OCI-LY3 (cell line): ENCODE results near the gene CEP57L1.

Experiments
- H2AFZ ChIP-seq: fragments of 200-600, 300-600 bp; shearing (Covaris generic); 2 replicates; pipeline ENCODE4 v1.6.0; 2014; ENCODE audit warnings: antibody characterized with exemption, low read depth, low read length
- H3K27ac ChIP-seq: fragments of 200-600, 300-600 bp; sonication (generic); 2 replicates; pipeline ENCODE4 v1.5.1; 2014; ENCODE audit warnings: mild to moderate bottlenecking, low read length, moderate library complexity, mixed read lengths
- H3K27me3 ChIP-seq: fragments of 200-600, 300-600 bp; sonication (generic); 2 replicates; pipeline ENCODE4 v1.6.1; 2014; ENCODE audit warnings: low read depth, low read length, mixed read lengths
- H3K36me3 ChIP-seq: fragments of 200-600, 300-600 bp; sonication (generic); replicated peaks from 2 replicates; pipeline ENCODE3; 2014; ENCODE audit warnings: low read depth, low read length, mixed read lengths
- H3K4me1 ChIP-seq: fragments of 300-600, 200-600 bp; sonication (generic); 2 replicates; pipeline ENCODE4 v1.6.1; 2014; ENCODE audit warnings: low read length, mixed read lengths
- H3K4me2 ChIP-seq: fragments of 200-600, 300-600 bp; sonication (generic); 2 replicates; pipeline ENCODE4 v1.6.1; 2014; ENCODE audit warnings: low read length, mixed read lengths
- H3K4me3 ChIP-seq: fragments of 300-600, 200-600 bp; sonication (generic); 2 replicates; pipeline ENCODE4 v1.5.1; 2014; ENCODE audit warnings: antibody characterized with exemption, mild to moderate bottlenecking, low read length, moderate library complexity
- H3K79me2 ChIP-seq: fragments of 300-600, 200-600 bp; shearing (Covaris generic); 2 replicates; pipeline ENCODE4 v1.6.1; 2014; ENCODE audit warnings: mild to moderate bottlenecking, low read length, mixed read lengths
- H3K9ac ChIP-seq: fragments of 300-600, 200-600 bp; shearing (Covaris generic); 2 replicates; pipeline ENCODE4 v1.6.0; 2014; ENCODE audit warnings: mild to moderate bottlenecking, low read length, moderate library complexity
- H3K9me3 ChIP-seq: fragments of 200-600, 300-600 bp; shearing (Covaris generic); 2 replicates; pipeline ENCODE4 v1.6.1; 2014; ENCODE audit warnings: low read length, mixed read lengths; ENCODE audit not compliant: insufficient read depth
- H4K20me1 ChIP-seq: fragments of 200-600, 300-600 bp; sonication (generic); 2 replicates; pipeline ENCODE4 v1.6.1; 2016; ENCODE audit warnings: low read length, mixed read lengths; ENCODE audit not compliant: insufficient read depth
- CTCF ChIP-seq: fragments of 200-600, 300-600 bp; sonication (generic); IDR thresholded peaks from 2 replicates; pipeline ENCODE4 v1.5.1; 2014; ENCODE audit warnings: antibody characterized with exemption, low read length, low read depth
- EZH2phosphoT487 ChIP-seq: fragments of 200-600 bp; shearing (Covaris generic); IDR thresholded peaks from 2 replicates; pipeline ENCODE4 v1.6.1; 2018; ENCODE audit warnings: antibody characterized with exemption, mixed run types, low read depth

Gene CEP57L1

GRCh38 chr6:109095036-109095834, at the start of gene CEP57L1:
CEP57L1 (plus strand) TSS chr6:109095507; CDS start chr6:109145222, 49,715 bp downstream.
- Histone ChIP-seq H3K4me3 (peak within 1 kb of the TSS; percentile 96), H3K4me2 (peak within 1 kb of the TSS; percentile 89), H3K27ac (peak within 1 kb of the TSS; percentile 91), H3K27me3 (no peaks in the 10 kb centered on the region), H3K79me2 (no peaks in the 10 kb centered on the region), H3K9me3 (no peaks in the 10 kb centered on the region), H3K4me1 (peaks cover 15% of the 10 kb centered on the region), H3K9ac (peak within 1 kb of the TSS; percentile 97), H3K36me3 (no peaks in the 10 kb centered on the region), H2AFZ (peak within 1 kb of the TSS; percentile 92), H4K20me1 (no peaks in the 10 kb centered on the region)
- TF ChIP-seq EZH2phosphoT487 (no peak), CTCF (peak; percentile 14; the same call in 1 of the 2 replicates)

- Histone ChIP-seq H2AFZ (no peak overlapping the region), H3K36me3 (no peaks in the 10 kb centered on the region), H3K27me3 (no peaks in the 10 kb centered on the region), H3K27ac (no peak overlapping the region), H3K4me1 (peaks cover 11% of the 10 kb centered on the region), H3K4me2 (no peak overlapping the region), H3K9ac (no peak overlapping the region), H3K79me2 (no peaks in the 10 kb centered on the region), H4K20me1 (no peaks in the 10 kb centered on the region), H3K9me3 (no peaks in the 10 kb centered on the region), H3K4me3 (no peak overlapping the region)
- TF ChIP-seq EZH2phosphoT487, result no peak
- no peak for TF ChIP-seq CTCF
These were observed 47.1 kb upstream of the CEP57L1 start for GRCh38 chr6:109048176-109048575.

GRCh38 chr6:109048670-109049415, 46.5 kb upstream of the CEP57L1 start:
- no peak overlapping the region for H3K4me2 ChIP-seq
- no peak overlapping the region for H2AFZ ChIP-seq

More at GRCh38 chr6:109048670-109049415, 46.5 kb upstream of the CEP57L1 start:
- TF ChIP-seq EZH2phosphoT487 (no peak), CTCF (no peak)
- no peak overlapping the region for H3K9ac ChIP-seq
- 0 out of 2 replicates have a peak, but pooled peaks cover 4% of the 10 kb centered on the region for H3K27me3 ChIP-seq
- no peak overlapping the region for H3K27ac ChIP-seq
- H4K20me1 ChIP-seq, result no peaks in the 10 kb centered on the region
- no peaks in the 10 kb centered on the region for H3K36me3 ChIP-seq
- H3K4me3 ChIP-seq, result no peak overlapping the region
- H3K9me3 ChIP-seq, result no peaks in the 10 kb centered on the region
- peaks cover 11% of the 10 kb centered on the region for H3K4me1 ChIP-seq
- no peaks in the 10 kb centered on the region for H3K79me2 ChIP-seq
